H9 (cell line): ENCODE measurements around the gene TMEM183A. TPM values are rescaled to one million over a fixed set of nuclear protein-coding genes. Genes with fewer than 3 reads are reported as not detected.

Experiments
- DNase-seq: peaks from one replicate; pipeline ENCODE4 v3.0.0-alpha.2; 2017
- H2AFZ ChIP-seq: one replicate; pipeline ENCODE4 v1.6.1; 2013; ENCODE audit warnings: mild to moderate bottlenecking, low read length, control low read depth, moderate library complexity
- H2AK5ac ChIP-seq: 2 replicates; pipeline ENCODE4 v1.6.1; 2013; ENCODE audit warnings: low read length, control low read depth, mixed read lengths; ENCODE audit not compliant: insufficient read length
- H2BK120ac ChIP-seq: one replicate; pipeline ENCODE4 v1.6.1; 2013; ENCODE audit warnings: low read depth, mild to moderate bottlenecking, low read length, control low read depth, inconsistent platforms; ENCODE audit not compliant: poor library complexity, severe bottlenecking
- H2BK12ac ChIP-seq: 2 replicates; pipeline ENCODE4 v1.6.1; 2013; ENCODE audit warnings: low read length, control low read depth, mixed read lengths, low read depth; ENCODE audit not compliant: insufficient read length
- H2BK15ac ChIP-seq: 2 replicates; pipeline ENCODE4 v1.6.1; 2013; ENCODE audit warnings: low read depth, low read length, control low read depth
- H2BK20ac ChIP-seq: one replicate; pipeline ENCODE4 v1.6.1; 2013; ENCODE audit warnings: low read depth, mild to moderate bottlenecking, low read length, control low read depth, inconsistent platforms; ENCODE audit not compliant: poor library complexity, severe bottlenecking
- H2BK5ac ChIP-seq: 2 replicates; pipeline ENCODE4 v1.6.1; 2013; ENCODE audit warnings: low read length, control low read depth, mixed read lengths; ENCODE audit not compliant: insufficient read length
- H3K14ac ChIP-seq: 2 replicates; pipeline ENCODE4 v1.6.1; 2013; ENCODE audit warnings: low read length, control low read depth; ENCODE audit not compliant: insufficient read depth
- H3K18ac ChIP-seq: 2 replicates; pipeline ENCODE4 v1.6.1; 2013; ENCODE audit warnings: low read depth, mild to moderate bottlenecking, mixed read lengths, low read length, control low read depth; ENCODE audit not compliant: insufficient read length
- H3K23ac ChIP-seq: 2 replicates; pipeline ENCODE4 v1.6.1; 2013; ENCODE audit warnings: low read length, control low read depth, mixed read lengths, low read depth; ENCODE audit not compliant: insufficient read length
- H3K23me2 ChIP-seq: 2 replicates; pipeline ENCODE4 v1.6.1; 2013; ENCODE audit warnings: low read depth, mild to moderate bottlenecking, mixed read lengths, low read length, control low read depth; ENCODE audit not compliant: insufficient read length, poor library complexity, severe bottlenecking
- H3K27ac ChIP-seq: 2 replicates; pipeline ENCODE4 v1.5.1; 2013; ENCODE audit warnings: low read length, control low read depth, mixed read lengths, low read depth; ENCODE audit not compliant: insufficient read length
- H3K27me3 ChIP-seq: 2 replicates; pipeline ENCODE4 v1.6.1; 2013; ENCODE audit warnings: low read length, control low read depth, inconsistent platforms; ENCODE audit not compliant: insufficient read depth
- H3K4ac ChIP-seq: 2 replicates; pipeline ENCODE4 v1.6.1; 2013; ENCODE audit warnings: low read depth, mild to moderate bottlenecking, control low read depth, inconsistent platforms, low read length, moderate library complexity
- H3K4me1 ChIP-seq: 2 replicates; pipeline ENCODE4 v1.6.1; 2013; ENCODE audit warnings: low read length, control low read depth, inconsistent platforms; ENCODE audit not compliant: insufficient read depth
- H3K4me2 ChIP-seq: 2 replicates; pipeline ENCODE4 v1.6.1; 2013; ENCODE audit warnings: low read length, control low read depth, mixed read lengths; ENCODE audit not compliant: insufficient read length, insufficient read depth
- H3K56ac ChIP-seq: 2 replicates; pipeline ENCODE4 v1.6.1; 2013; ENCODE audit warnings: low read depth, mild to moderate bottlenecking, mixed read lengths, low read length, control low read depth; ENCODE audit not compliant: insufficient read length
- H3K79me1 ChIP-seq: 2 replicates; pipeline ENCODE4 v1.6.1; 2013; ENCODE audit warnings: low read depth, mild to moderate bottlenecking, moderate library complexity, low read length, control low read depth, inconsistent platforms; ENCODE audit not compliant: insufficient read depth, poor library complexity, severe bottlenecking
- H3K79me2 ChIP-seq: 2 replicates; pipeline ENCODE4 v1.6.1; 2013; ENCODE audit warnings: low read length, control low read depth, inconsistent platforms; ENCODE audit not compliant: insufficient read depth
- H3K9ac ChIP-seq: 2 replicates; pipeline ENCODE4 v1.6.1; 2013; ENCODE audit warnings: low read length, control low read depth, mixed read lengths; ENCODE audit not compliant: insufficient read length; ENCODE audit errors: extremely low read depth
- H3K9me3 ChIP-seq: one replicate; pipeline ENCODE4 v1.6.1; 2013; ENCODE audit warnings: low read depth, low read length, inconsistent platforms; ENCODE audit not compliant: control insufficient read depth
- H3T11ph ChIP-seq: one replicate; pipeline ENCODE4 v1.6.1; 2013; ENCODE audit warnings: mild to moderate bottlenecking, low read length, control low read depth, inconsistent platforms
- H4K20me1 ChIP-seq: one replicate; pipeline ENCODE4 v1.6.1; 2013; ENCODE audit not compliant: control insufficient read depth, insufficient read length, insufficient read depth
- H4K5ac ChIP-seq: 2 replicates; pipeline ENCODE4 v1.6.1; 2013; ENCODE audit warnings: low read depth, mild to moderate bottlenecking, mixed read lengths, low read length, control low read depth; ENCODE audit not compliant: insufficient read length
- H4K8ac ChIP-seq: replicated peaks from 2 replicates; pipeline ENCODE4 v1.6.1; 2013; ENCODE audit warnings: low read length, control low read depth, mixed read lengths, low read depth; ENCODE audit not compliant: insufficient read length
- H4K91ac ChIP-seq: 2 replicates; pipeline ENCODE4 v1.6.1; 2013; ENCODE audit warnings: low read depth, mild to moderate bottlenecking, moderate library complexity, mixed read lengths, low read length, control low read depth; ENCODE audit not compliant: insufficient read length
- H3K27ac Mint-ChIP-seq, 3 experiments: 2 replicates in 2 of 3; 3 replicates in 1 of 3; pipeline ENCODE4 v1.8.0; 2020 to 2021; ENCODE audit warnings: mixed read lengths in 3 of 3, mild to moderate bottlenecking in 1 of 3, moderate library complexity in 1 of 3
- H3K27me3 Mint-ChIP-seq: 2 replicates; pipeline ENCODE4 v1.8.0; 2021; ENCODE audit warnings: low read depth, mild to moderate bottlenecking, moderate library complexity, mixed read lengths
- H3K36me3 Mint-ChIP-seq, 3 experiments: 2 replicates in 2 of 3; 3 replicates in 1 of 3; pipeline ENCODE4 v1.8.0; 2020 to 2021; ENCODE audit warnings: low read depth in 3 of 3, mixed read lengths in 3 of 3; ENCODE audit not compliant: insufficient read depth in 1 of 3
- H3K4me1 Mint-ChIP-seq, 2 experiments: 2 replicates each; pipeline ENCODE4 v1.8.0; 2020; ENCODE audit warnings: mixed read lengths in 2 of 2
- H3K4me3 Mint-ChIP-seq, 2 experiments: 2 replicates in 1 of 2; 3 replicates in 1 of 2; pipeline ENCODE4 v1.8.0; 2020 to 2021; ENCODE audit warnings: mild to moderate bottlenecking in 2 of 2, mixed read lengths in 2 of 2, moderate library complexity in 1 of 2
- H3K9me3 Mint-ChIP-seq, 2 experiments: 2 replicates in 1 of 2; 3 replicates in 1 of 2; pipeline ENCODE4 v1.8.0; 2020; ENCODE audit warnings: mild to moderate bottlenecking in 2 of 2, mixed read lengths in 2 of 2, moderate library complexity in 1 of 2
- CTCF ChIP-seq: fragments of 200-600 bp; sonication (generic); conservative IDR thresholded peaks from 3 replicates; pipeline ENCODE4 v1.8.0; 2021; ENCODE audit warnings: antibody characterized with exemption, mild to moderate bottlenecking
- WGBS: extraction: QIAGEN DNeasy Blood & Tissue Kit; methylation state at CpG from one replicate; pipeline ENCODE4 v1.1.7; 2013; ENCODE audit warnings: missing lambda C conversion rate, low lambda C conversion rate, mixed read lengths; ENCODE audit not compliant: insufficient read length; ENCODE audit errors: extremely low coverage; 5-methylcytosine and 5-hydroxymethylcytosine counted together
- total RNA-seq: library from RNA; stranded (reverse); gene quantifications from 2 replicates; pipeline ENCODE4 v1.2.1, GENCODE V29; 2021

TMEM183A gene
- total RNA-seq, 1 experiment from 2014 or later = 93.4 TPM

- no CpG with 5 or more reads among the region's 7 CpGs for WGBS
- H3K9me3 Mint-ChIP-seq = peaks cover 2 to 3% of the 10 kb centered on the region in 2 experiments; a peak in 2 of 5 replicates
- Histone ChIP-seq H3K4me2 (no peak overlapping the region), H2AFZ (no peak overlapping the region), H3K79me2 (no peaks in the 10 kb centered on the region), H3K9ac (no peak overlapping the region), H3K9me3 (no peaks in the 10 kb centered on the region), H3K79me1 (no peaks in the 10 kb centered on the region), H4K91ac (no peak overlapping the region), H3K18ac (no peak overlapping the region), H3K27me3 (no peaks in the 10 kb centered on the region), H3K14ac (no peak overlapping the region), H3T11ph (no peak overlapping the region), H3K56ac (no peak overlapping the region), H2BK20ac (no peak overlapping the region), H2BK120ac (no peak overlapping the region), H2BK12ac (no peak overlapping the region), H3K27ac (no peak overlapping the region), H2AK5ac (no peak overlapping the region), H3K23me2 (no peaks in the 10 kb centered on the region), H3K4me1 (no peaks in the 10 kb centered on the region), H4K20me1 (no peaks in the 10 kb centered on the region), H4K5ac (no peak overlapping the region), H2BK15ac (no peak overlapping the region), H2BK5ac (no peak overlapping the region), H4K8ac (no peak overlapping the region), H3K23ac (no peak overlapping the region), H3K4ac (no peak overlapping the region)
- H3K27ac Mint-ChIP-seq = no peak overlapping the region
- H3K36me3 Mint-ChIP-seq = peaks cover 7 to 26% (median 23%) of the 10 kb centered on the region in 3 experiments
- no peak for TF ChIP-seq CTCF
- H3K4me1 Mint-ChIP-seq = peaks cover 0 to 2% of the 10 kb centered on the region in 2 experiments; a peak in 1 of 4 replicates
- no peak for DNase-seq
- H3K27me3 Mint-ChIP-seq = no peaks in the 10 kb centered on the region
- no peak overlapping the region for H3K4me3 Mint-ChIP-seq
Measured at GRCh38 chr1:203065191-203065590, 58.0 kb downstream of the TMEM183A start.
